LNCaP clone FGC (cell line): ENCODE results near the gene ELMO1.

Source experiments
- DNase-seq: peaks from one replicate; pipeline ENCODE4 v3.0.0-alpha.2; 2011; ENCODE audit warnings: low read depth
- H3K4me3 ChIP-seq: 2 replicates; pipeline ENCODE4 v1.5.1; 2011; ENCODE audit warnings: mild to moderate bottlenecking, low read depth, low read length, control low read depth
- TF ChIP-seq, protein P1 (sequence below): IDR thresholded peaks from 2 replicates; pipeline ENCODE4 v1.5.1; 2012; ENCODE audit warnings: mild to moderate bottlenecking; ENCODE audit not compliant: control insufficient read depth, insufficient read depth; ENCODE audit errors: extremely low read depth

The ELMO1 gene

GRCh38 chr7:37344886-37345579 lies 103.6 kb downstream of the ELMO1 start:
- TF ChIP-seq, protein P1, sequence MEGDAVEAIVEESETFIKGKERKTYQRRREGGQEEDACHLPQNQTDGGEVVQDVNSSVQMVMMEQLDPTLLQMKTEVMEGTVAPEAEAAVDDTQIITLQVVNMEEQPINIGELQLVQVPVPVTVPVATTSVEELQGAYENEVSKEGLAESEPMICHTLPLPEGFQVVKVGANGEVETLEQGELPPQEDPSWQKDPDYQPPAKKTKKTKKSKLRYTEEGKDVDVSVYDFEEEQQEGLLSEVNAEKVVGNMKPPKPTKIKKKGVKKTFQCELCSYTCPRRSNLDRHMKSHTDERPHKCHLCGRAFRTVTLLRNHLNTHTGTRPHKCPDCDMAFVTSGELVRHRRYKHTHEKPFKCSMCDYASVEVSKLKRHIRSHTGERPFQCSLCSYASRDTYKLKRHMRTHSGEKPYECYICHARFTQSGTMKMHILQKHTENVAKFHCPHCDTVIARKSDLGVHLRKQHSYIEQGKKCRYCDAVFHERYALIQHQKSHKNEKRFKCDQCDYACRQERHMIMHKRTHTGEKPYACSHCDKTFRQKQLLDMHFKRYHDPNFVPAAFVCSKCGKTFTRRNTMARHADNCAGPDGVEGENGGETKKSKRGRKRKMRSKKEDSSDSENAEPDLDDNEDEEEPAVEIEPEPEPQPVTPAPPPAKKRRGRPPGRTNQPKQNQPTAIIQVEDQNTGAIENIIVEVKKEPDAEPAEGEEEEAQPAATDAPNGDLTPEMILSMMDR, result no peak
- no peak overlapping the region for H3K4me3 ChIP-seq
- DNase-seq, result no peak

DNA sequence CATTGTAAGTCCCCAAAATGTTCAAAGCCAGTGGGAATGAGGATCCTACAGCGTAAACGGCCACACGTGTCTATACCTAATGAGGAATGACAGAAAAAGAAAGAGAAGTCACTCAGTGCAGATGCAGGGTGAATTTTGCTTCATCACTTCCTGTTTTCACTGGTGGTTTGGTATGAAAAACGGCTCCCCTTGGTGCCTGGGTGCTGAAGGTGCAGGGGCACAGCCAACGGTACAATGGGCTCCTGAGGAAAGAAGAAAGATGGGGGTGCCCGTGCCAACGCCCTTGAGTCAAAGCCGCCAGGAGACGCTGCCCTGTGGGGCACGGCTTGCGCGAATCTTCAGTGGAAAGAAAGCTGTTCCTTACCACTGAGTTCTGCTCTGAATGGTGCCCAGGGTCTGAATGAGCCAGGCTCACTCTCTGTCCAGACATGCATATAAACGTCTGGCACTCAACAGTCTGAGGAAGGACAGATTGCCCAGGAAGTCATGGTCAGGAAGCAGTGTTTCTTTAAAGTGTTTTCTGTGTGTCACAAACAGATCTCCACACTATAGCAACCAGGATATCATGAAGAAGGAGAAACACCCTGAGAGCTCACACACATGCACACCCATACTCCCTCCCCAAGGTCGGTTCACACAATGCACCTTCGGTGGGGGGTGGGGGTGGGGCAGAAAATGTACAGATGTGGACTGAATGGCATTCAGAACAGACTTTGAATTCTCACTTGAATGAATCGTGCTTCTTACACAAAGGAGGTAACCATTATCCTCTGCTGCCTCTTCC lies 105.8 kb downstream of the ELMO1 start:
- TF ChIP-seq, protein P1, result no peak
- no peak for DNase-seq
- H3K4me3 ChIP-seq, result no peak overlapping the region

- no peak for DNase-seq
- TF ChIP-seq, protein P1, result no peak
- no peak overlapping the region for H3K4me3 ChIP-seq
These were observed 106.4 kb downstream of the ELMO1 start for GRCh38 chr7:37342176-37342687.

DNA sequence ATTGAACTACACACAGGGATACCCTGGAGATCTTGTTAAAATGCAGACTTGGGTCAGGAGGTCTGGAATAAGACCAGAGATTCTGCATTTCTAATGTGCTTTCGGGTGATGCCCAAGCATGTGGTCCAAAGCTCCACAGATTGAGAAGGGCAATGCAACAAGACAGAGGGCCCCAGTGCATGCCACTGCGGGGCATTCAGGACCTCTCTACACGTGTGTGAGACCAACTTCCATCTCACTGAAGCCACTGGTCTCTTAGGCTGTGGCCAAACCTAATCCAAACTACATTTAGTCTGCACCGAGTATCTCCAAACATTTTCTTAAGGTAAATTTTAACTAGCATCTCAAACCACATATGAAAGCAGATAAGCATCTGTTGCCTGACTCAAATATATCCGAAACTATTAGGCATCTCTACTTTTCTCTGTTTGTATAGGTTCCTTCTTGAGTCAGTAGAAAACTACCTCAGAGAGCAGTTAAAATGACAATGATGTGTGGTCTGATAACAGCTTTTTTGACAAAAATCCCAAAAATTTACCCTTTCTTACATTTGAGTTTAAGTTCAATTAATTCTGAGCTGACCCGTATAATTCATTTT lies 107.5 kb downstream of the ELMO1 start:
- no peak for DNase-seq
- TF ChIP-seq, protein P1, result no peak
- H3K4me3 ChIP-seq, result no peak overlapping the region

- no peak for DNase-seq
- TF ChIP-seq, protein P1, result no peak
- no peak overlapping the region for H3K4me3 ChIP-seq
These were observed 109.7 kb downstream of the ELMO1 start for GRCh38 chr7:37338966-37339365.

DNA sequence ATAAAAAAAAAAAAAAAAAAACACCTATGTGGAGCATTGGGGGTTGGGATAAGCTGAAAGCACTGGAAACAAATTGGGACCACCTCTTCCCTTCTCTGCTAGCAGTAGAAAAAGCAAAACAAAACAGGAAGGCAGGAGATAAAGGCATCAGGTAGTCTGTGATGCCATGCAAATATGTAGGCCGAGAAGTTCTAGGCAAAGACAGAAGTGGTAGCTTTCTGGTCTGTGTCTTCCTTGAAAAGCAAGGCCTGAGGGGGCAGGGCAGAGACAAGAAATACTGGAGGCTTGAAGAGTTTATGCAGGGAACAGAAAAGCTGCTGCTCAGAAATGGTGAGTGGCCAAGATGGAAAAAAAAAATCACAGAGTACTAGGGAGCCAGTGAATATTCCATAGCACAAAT lies 111.1 kb downstream of the ELMO1 start:
- TF ChIP-seq, protein P1, result no peak

More for the DNA sequence above, 111.1 kb downstream of the ELMO1 start:
- no peak overlapping the region for H3K4me3 ChIP-seq
- no peak for DNase-seq
